ENCODE results near the gene HERC3. TPM values are rescaled to one million over a fixed set of nuclear protein-coding genes. Genes with fewer than 3 reads are reported as not detected.

Gene HERC3
- total RNA-seq, 4 donors from 2014 or later = 45.0 to 60.7 (median 51.9) TPM

- TF ChIP-seq CTCF (IDR thresholded peaks at IDR 0.05) = no peak
- no peak for TF ChIP-seq POLR2A (IDR thresholded peaks at IDR 0.05)
- no peak for TF ChIP-seq EP300 (IDR thresholded peaks at IDR 0.05)
- TF ChIP-seq POLR2AphosphoS5 (IDR thresholded peaks at IDR 0.05) = no peak
- ATAC-seq = no peak
- Histone ChIP-seq H3K9me3 (no peaks in the 10 kb centered on the region), H3K27me3 (no peaks in the 10 kb centered on the region), H3K4me1 (peaks cover 0 to 24% (median 10%) of the 10 kb centered on the region in 3 donors), H3K4me3 (no peak overlapping the region), H3K27ac (no peak overlapping the region), H3K36me3 (peaks cover 0 to 59% of the 10 kb centered on the region in 2 donors)
- 90 to 100% methylated on average over 1 of the region's 1 CpG for WGBS, 2 donors (ENCODE audit: low coverage in 1 of 2)
Observed at GRCh38 chr4:88709989-88710388, 117.7 kb downstream of the HERC3 start.

GRCh38 chr4:88713782-88714181, 121.5 kb downstream of the HERC3 start:
- TF ChIP-seq EP300 (IDR thresholded peaks at IDR 0.05) = no peak
- TF ChIP-seq POLR2A (IDR thresholded peaks at IDR 0.05) = no peak
- TF ChIP-seq POLR2AphosphoS5 (IDR thresholded peaks at IDR 0.05) = no peak
- TF ChIP-seq CTCF (IDR thresholded peaks at IDR 0.05) = no peak
- 91 to 100% methylated on average over 1 of the region's 1 CpG for WGBS, 2 donors (ENCODE audit: low coverage in 1 of 2)
- no peak for ATAC-seq

GRCh38 chr4:88718098-88718497, 125.8 kb downstream of the HERC3 start:
- Histone ChIP-seq H3K4me3 (no peak overlapping the region), H3K27me3 (no peaks in the 10 kb centered on the region), H3K9me3 (peaks cover 0 to 16% (median 3%) of the 10 kb centered on the region in 3 donors), H3K4me1 (peaks cover 0 to 30% (median 0%) of the 10 kb centered on the region in 3 donors), H3K36me3 (peaks cover 0 to 65% of the 10 kb centered on the region in 2 donors), H3K27ac (no peak overlapping the region)
- no peak for ATAC-seq
- no peak for TF ChIP-seq EP300 (IDR thresholded peaks at IDR 0.05)
- 100% methylated on average over 3 of the region's 5 CpGs; no CpG with 5 or more reads in 1 of the 2 donors for WGBS, 2 donors (ENCODE audit: low coverage in 1 of 2)

More at GRCh38 chr4:88713782-88714181, 121.5 kb downstream of the HERC3 start:
- H3K36me3 ChIP-seq = peaks cover 0 to 67% of the 10 kb centered on the region in 2 donors
- H3K9me3 ChIP-seq = peaks cover 0 to 16% (median 3%) of the 10 kb centered on the region in 3 donors
- H3K27ac ChIP-seq = no peak overlapping the region
- H3K27me3 ChIP-seq = no peaks in the 10 kb centered on the region
- no peak overlapping the region for H3K4me3 ChIP-seq
- no peaks in the 10 kb centered on the region for H3K4me1 ChIP-seq

- WGBS, 2 donors (ENCODE audit: low coverage in 1 of 2) = 93% methylated on average over 1 of the region's 1 CpG; no CpG with 5 or more reads in 1 of the 2 donors
- peaks cover 0 to 76% of the 10 kb centered on the region in 2 donors for H3K36me3 ChIP-seq
Observed at GRCh38 chr4:88719381-88719780, 127.1 kb downstream of the HERC3 start.

More at GRCh38 chr4:88719381-88719780, 127.1 kb downstream of the HERC3 start:
- Histone ChIP-seq H3K9me3 (peaks cover 0 to 16% (median 3%) of the 10 kb centered on the region in 3 donors), H3K4me3 (no peak overlapping the region), H3K4me1 (peaks cover 0 to 42% (median 0%) of the 10 kb centered on the region in 3 donors), H3K27ac (no peak overlapping the region), H3K27me3 (no peaks in the 10 kb centered on the region)
- no peak for TF ChIP-seq POLR2AphosphoS5 (IDR thresholded peaks at IDR 0.05)
- TF ChIP-seq POLR2A (IDR thresholded peaks at IDR 0.05) = no peak
- TF ChIP-seq CTCF (IDR thresholded peaks at IDR 0.05) = no peak
- no peak for TF ChIP-seq EP300 (IDR thresholded peaks at IDR 0.05)
- ATAC-seq = no peak

Measured in gastroesophageal sphincter (tissue), 4 donors.